ENCODE measurements around the gene ZBTB4.

- TF ChIP-seq CTCF (IDR thresholded peaks at IDR 0.05), result no peak
- TF ChIP-seq POLR2A (IDR thresholded peaks at IDR 0.05), result no peak
- TF ChIP-seq EP300 (IDR thresholded peaks at IDR 0.05), result no peak
Observed at GRCh38 chr17:7459961-7460545, 19.4 kb downstream of the ZBTB4 start.

Data from tibial nerve (tissue), 4 donors.